GM18909 (cell line): ENCODE data around the gene TMEM147.

Experiments
- ATAC-seq: cut with Tn5 transposase; IDR thresholded peaks from one replicate; pipeline ENCODE4 v1.9.1; 2021; ENCODE audit warnings: mild to moderate bottlenecking; ENCODE audit not compliant: unreplicated experiment, poor library complexity

Gene TMEM147

DNA sequence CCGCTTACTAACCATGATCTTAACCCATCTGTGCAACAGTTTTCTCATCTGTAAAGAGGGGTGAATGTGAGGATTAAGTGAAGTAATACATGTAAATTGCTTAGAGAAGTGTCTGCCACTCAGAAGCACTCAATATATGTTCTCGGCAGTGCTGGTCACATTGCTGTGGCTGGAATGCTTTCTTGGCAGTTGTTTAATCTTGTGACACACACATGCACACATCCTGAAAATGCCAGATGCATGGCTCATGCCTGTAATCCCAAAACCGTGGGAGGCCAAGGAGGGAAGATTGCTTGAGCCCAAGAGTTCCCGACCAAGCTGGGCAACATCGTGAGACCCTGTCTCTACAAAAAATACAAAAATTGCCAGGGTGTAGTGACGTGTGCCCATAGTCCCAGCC lies 27.1 kb upstream of the TMEM147 start:
- no peak for ATAC-seq

DNA sequence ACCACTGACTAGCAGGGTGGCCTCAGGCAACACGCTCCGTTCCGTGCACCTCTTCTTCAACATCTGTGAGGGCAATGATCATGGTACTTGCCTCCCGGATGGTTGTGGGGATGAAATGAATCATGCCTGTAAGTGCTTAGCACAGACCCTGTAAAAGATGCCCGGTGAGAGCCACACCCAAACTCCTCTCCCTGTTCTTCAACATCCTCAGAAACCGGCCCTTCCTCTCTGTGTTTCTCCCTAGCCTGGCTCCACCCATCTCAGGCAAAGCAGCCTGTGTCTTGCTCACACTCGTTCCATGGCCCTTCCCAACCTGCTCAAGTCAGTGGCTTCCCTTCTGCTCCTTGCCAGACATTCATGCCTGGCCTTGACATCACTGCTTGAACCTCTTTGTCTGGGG lies 26.1 kb upstream of the TMEM147 start:
- ATAC-seq, result no peak

DNA sequence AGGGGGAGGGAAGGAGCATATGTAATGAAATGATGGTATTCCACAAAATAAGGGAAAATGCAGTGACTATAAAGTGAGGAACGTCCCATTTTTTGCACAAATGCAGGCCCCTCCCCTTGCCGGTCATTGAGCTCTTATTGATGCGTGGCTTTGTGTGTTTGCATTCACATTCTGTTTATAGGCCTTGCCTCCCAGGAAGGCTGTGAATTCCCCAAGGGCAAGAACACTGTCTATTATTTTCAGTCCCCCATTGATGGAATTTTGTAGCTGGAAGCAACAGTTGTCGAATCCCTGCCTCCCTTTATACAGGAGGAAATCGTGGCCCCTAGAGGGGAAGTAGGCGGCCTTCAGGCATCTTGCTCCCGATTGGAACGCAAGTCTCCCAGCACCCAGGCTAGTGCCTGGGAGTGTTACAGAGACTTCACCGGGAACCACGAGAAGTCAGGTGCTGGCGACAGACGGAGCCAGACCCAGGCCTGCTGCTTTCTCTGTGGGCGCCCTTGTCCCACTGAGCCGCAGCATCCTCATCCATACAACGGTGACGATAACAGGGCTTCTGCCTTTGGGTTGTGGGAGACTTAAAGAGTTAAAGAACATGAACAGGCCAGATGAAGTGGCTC lies 24.2 kb upstream of the TMEM147 start:
- no peak for ATAC-seq

- no peak for ATAC-seq
These were observed 22.6 kb upstream of the TMEM147 start for GRCh38 chr19:35522745-35523327.

- no peak for ATAC-seq
These were observed 21.1 kb upstream of the TMEM147 start for GRCh38 chr19:35524181-35524837.

DNA sequence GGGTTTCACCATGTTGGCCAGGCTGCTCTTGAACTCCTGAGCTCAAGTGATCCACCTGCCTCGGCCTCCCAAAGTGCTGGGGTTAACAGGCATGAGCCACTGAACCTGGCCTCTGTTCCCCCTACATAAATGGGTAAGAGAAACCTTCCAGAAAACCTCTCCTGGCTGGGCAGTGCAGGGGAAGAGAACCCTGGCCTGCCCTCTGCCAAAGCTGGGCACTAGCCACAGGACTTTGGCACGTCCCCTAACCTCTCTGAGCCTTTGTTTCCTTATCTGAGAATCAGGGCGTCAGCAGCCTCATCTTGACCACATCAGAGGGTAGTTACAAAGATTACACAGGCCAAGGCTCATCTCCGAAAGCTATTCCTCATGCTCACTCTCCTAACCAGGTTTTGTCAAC lies 19.6 kb upstream of the TMEM147 start:
- no peak for ATAC-seq

GRCh38 chr19:35528218-35529038 lies 17.0 kb upstream of the TMEM147 start, which contains the start of gene SBSN:
SBSN (minus strand) TSS chr19:35528311; CDS start chr19:35528281, 30 bp downstream.
- no peak for ATAC-seq

DNA sequence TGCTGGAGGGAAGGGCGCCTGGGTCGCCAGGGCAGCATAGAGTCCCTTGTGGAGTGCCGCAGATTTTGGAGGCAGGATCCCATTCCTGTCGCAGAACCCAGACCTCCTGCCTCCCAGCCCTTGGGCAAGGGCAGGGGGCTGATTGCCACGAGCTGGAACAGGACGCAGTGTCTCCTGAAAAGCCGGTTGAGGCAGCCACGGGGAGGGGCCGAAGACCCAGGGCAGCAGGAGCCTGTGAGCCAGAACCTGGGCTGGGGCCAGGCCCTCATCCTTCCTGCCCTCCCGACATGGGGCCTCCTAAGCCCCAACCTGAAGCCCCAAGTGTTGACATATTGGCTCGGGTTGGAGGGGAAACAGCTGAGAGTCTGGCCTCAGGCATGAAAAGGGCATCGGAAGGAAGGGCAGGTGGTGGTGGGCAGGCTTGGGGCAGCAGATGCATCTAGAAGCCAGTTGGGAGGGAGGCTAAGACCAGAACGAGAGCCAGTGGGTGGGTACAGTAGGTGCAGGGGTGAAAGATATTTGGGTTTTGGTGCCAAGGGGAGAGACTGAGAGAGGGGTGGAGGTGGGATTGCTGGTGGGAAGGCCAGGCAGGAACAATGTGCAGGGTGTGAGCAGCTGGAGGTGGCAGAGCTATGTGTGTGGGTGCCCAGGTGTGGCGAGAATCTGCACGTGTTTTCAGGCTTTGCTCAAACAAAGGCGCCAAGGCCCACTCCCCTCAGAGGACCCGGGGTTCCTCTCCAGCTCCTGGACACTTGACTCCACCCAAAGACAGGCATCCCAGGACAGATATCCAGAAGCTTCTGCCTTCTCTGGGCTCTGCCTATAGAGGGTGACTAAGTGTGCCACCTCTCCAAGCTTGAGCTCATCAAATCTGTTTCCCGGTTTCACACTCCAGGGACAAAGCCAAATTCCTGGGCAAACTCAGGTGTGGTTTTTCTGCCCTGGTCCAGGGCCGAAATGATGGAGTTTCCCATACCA lies 15.9 kb upstream of the TMEM147 start:
- ATAC-seq, result no peak

- ATAC-seq, result no peak
These were observed 14.1 kb upstream of the TMEM147 start for GRCh38 chr19:35531291-35531690.

DNA sequence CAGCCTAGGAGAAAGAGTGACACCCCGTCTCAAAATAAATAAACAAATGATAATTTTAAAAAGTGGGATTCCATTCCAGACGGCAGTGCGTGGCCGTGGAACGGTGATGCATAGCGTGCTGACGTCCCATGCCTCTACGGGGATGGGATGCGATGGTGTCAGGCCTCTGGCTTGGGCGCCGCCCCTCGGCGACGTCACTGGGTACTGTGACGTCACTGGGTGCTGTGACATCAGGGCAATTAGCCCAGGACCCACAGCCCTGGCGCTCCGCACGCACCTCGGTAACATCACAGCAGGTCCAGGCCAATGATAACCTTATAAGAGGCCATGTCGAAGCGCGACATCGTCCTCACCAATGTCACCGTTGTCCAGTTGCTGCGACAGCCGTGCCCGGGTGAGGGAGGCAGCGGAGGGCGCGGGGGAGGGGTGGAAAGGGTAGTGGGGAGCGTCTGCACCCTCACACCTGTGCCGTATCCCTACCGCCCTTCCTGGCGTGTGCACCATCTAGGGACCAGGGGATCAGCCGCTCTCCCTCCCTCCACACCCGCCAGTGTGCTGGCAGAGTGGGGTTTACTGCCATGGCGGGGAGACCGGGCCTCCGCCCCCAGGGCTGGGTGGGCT lies 12.1 kb upstream of the TMEM147 start, which contains the start of gene GAPDHS:
Gene GAPDHS, plus strand, starts transcription at position 256 of the 621 bp plus-strand sequence. Its CDS starts 72 bp downstream, at position 328.
- no peak for ATAC-seq

GRCh38 chr19:35533822-35534392 lies 11.5 kb upstream of the TMEM147 start:
- ATAC-seq, result no peak

DNA sequence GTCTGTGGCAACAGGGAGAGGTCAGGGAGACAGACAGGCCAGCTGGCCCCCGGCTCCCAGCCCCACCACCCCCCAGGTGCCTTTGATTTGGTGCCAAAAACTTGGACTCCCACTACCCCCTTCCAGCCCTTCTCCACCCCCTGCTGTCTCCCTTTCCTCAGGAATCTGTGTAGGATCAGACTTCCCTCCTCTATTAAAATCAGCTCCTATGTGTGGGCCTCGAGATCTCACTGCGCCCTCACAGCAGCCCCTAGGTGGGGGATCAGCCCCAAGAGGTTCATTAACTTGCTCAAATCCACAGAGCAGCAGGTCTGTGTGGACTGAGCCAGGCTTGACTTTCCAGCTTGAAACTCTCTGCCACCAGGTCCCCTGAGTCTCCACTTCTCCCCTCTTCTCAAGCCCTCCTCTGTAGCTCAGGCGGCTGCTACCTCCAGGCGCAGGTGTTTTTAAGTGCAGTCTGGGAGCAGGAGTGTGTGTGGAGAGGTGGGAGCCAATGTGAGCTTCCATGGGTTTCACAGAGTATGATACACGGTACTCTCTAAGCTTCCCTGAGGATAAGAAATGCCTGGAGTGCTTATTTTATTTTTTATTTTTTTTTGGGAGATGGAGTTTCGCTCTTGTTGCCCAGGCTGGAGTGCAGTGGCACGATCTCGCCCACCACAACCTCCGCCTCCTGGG lies 10.5 kb upstream of the TMEM147 start:
- ATAC-seq, result no peak

- no peak for ATAC-seq
These were observed 6.1 kb upstream of the TMEM147 start for GRCh38 chr19:35539314-35539713.

DNA sequence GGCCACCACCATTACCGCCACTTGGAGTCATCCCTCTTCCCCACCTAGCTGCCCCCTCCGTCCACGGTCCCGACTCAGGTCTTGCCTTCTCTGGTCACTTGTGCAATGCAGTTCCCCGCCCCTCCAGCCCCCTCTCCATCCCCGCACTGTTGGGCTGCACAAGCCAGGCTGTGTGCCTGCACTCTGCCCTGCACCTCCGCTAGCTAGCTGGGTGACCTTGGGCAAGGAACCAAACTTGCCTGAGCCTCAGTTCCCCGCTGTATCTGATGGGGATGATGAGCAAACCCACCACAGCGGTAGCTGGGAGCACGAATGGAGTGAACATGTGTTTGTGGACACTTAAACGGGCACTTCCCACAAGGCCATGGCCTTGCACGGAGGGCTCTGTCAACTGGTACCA lies 5.6 kb upstream of the TMEM147 start:
- no peak for ATAC-seq

- ATAC-seq, result no peak
These were observed 5.0 kb upstream of the TMEM147 start for GRCh38 chr19:35540356-35540927.

DNA sequence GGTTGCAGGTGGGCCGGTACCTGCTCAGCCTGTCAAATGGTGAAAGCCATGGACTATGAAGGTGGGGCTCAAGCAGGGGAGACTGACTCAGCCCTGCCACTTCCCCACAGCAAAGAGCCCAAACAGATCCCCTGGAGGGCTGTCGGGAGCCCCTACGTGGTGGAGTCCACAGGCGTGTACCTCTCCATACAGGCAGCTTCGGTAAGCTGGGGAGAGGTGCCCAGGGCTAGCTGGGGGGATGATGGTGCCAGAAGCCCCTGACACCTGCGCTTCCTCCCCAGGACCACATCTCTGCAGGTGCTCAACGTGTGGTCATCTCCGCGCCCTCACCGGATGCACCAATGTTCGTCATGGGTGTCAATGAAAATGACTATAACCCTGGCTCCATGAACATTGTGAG lies 3.2 kb upstream of the TMEM147 start:
- ATAC-seq, result no peak

- no peak for ATAC-seq
These were observed 1.9 kb upstream of the TMEM147 start for GRCh38 chr19:35543280-35544109.
